Measurements from ENCODE around the gene RNFT2. TPM values are rescaled to one million over a fixed set of nuclear protein-coding genes. Genes with fewer than 3 reads are reported as not detected.

The RNFT2 gene
- total RNA-seq, 1 donor from 2014 or later, result 2.6 TPM

- intact Hi-C loops (cut with DNase I), result no loop called here
- Histone ChIP-seq H3K4me1 (no peaks in the 10 kb centered on the region), H3K36me3 (no peaks in the 10 kb centered on the region), H3K9me3 (no peaks in the 10 kb centered on the region), H3K27me3 (no peaks in the 10 kb centered on the region), H3K4me3 (no peak overlapping the region), H3K27ac (no peak overlapping the region)
- no peak for DNase-seq
- TF ChIP-seq, protein P1, sequence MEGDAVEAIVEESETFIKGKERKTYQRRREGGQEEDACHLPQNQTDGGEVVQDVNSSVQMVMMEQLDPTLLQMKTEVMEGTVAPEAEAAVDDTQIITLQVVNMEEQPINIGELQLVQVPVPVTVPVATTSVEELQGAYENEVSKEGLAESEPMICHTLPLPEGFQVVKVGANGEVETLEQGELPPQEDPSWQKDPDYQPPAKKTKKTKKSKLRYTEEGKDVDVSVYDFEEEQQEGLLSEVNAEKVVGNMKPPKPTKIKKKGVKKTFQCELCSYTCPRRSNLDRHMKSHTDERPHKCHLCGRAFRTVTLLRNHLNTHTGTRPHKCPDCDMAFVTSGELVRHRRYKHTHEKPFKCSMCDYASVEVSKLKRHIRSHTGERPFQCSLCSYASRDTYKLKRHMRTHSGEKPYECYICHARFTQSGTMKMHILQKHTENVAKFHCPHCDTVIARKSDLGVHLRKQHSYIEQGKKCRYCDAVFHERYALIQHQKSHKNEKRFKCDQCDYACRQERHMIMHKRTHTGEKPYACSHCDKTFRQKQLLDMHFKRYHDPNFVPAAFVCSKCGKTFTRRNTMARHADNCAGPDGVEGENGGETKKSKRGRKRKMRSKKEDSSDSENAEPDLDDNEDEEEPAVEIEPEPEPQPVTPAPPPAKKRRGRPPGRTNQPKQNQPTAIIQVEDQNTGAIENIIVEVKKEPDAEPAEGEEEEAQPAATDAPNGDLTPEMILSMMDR (IDR thresholded peaks at IDR 0.05), result no peak
- no peak for ATAC-seq
Measured at GRCh38 chr12:116891019-116891418, 152.9 kb downstream of the RNFT2 start.

- Histone ChIP-seq H3K4me1 (no peaks in the 10 kb centered on the region), H3K36me3 (no peaks in the 10 kb centered on the region), H3K27me3 (no peaks in the 10 kb centered on the region), H3K4me3 (no peak overlapping the region), H3K9me3 (no peaks in the 10 kb centered on the region), H3K27ac (no peak overlapping the region)
- intact Hi-C loops (cut with DNase I), result no loop called here
- TF ChIP-seq, protein P1 (IDR thresholded peaks at IDR 0.05), result no peak
- DNase-seq, result no peak
- ATAC-seq, result no peak
Measured at GRCh38 chr12:116892349-116893140, 154.4 kb downstream of the RNFT2 start.

- no peaks in the 10 kb centered on the region for H3K4me1 ChIP-seq
- no peaks in the 10 kb centered on the region for H3K36me3 ChIP-seq
- intact Hi-C loops (cut with DNase I), result no loop called here
- TF ChIP-seq, protein P1 (IDR thresholded peaks at IDR 0.05), result no peak
- no peak for ATAC-seq
- DNase-seq, result no peak
- no peaks in the 10 kb centered on the region for H3K9me3 ChIP-seq
- no peak overlapping the region for H3K4me3 ChIP-seq
- no peaks in the 10 kb centered on the region for H3K27me3 ChIP-seq
- no peak overlapping the region for H3K27ac ChIP-seq
Measured at GRCh38 chr12:116894913-116895312, 156.8 kb downstream of the RNFT2 start.

DNA sequence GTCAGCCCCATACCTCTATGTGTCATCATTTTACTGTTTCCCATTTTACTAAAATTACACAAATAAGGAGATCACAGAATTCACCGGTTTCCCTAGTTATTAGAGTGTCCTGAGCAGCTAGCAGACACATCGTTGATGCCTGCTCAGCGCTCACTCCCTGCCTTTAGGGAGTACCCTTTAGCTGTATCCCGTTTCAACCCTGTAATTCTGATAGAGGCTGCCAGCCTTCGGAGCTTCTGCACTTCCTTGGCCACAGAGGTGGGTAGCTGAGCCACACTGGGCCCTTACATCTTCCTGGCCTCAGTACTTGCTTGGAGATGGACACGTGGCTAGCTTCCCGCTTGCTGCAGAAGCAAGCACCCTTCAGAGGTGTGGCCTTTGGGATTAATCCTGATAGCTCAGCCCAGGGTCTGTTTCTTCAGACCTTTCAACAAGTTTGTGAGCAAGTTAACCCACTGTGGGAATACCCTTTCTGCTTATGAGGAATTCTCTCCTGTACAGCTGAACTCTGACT, 158.4 kb downstream of the RNFT2 start:
- no peaks in the 10 kb centered on the region for H3K9me3 ChIP-seq
- H3K27me3 ChIP-seq, result no peaks in the 10 kb centered on the region
- intact Hi-C loops (cut with DNase I), result no loop called here
- ATAC-seq (no peak), DNase-seq (no peak)
- H3K36me3 ChIP-seq, result no peaks in the 10 kb centered on the region
- H3K4me1 ChIP-seq, result no peaks in the 10 kb centered on the region
- H3K27ac ChIP-seq, result no peak overlapping the region
- TF ChIP-seq, protein P1 (IDR thresholded peaks at IDR 0.05), result no peak
- H3K4me3 ChIP-seq, result no peak overlapping the region

DNA sequence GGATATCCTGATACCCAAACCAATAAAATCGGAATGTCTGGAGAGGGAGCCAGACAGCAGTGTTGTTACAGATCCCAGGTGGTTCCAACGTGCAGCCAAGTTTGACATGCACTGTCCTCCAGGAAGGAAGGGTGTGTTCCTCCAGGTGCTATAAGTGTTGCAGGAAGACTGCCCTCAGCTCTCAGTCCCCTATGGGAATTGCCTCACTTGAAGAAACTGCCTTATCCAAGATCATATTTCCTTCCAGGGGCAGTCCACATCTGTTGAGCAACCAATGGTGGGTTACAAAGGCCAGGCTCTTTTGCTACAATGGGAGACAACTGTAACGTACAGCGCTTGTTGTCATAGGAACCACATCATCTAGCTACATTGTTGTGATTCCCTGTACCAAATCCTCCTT, 159.4 kb downstream of the RNFT2 start:
- H3K4me3 ChIP-seq, result no peak overlapping the region
- no peaks in the 10 kb centered on the region for H3K27me3 ChIP-seq
- DNase-seq (no peak), ATAC-seq (no peak)
- TF ChIP-seq, protein P1 (IDR thresholded peaks at IDR 0.05), result no peak
- no peaks in the 10 kb centered on the region for H3K4me1 ChIP-seq
- H3K27ac ChIP-seq, result no peak overlapping the region
- no peaks in the 10 kb centered on the region for H3K36me3 ChIP-seq
- intact Hi-C loops (cut with DNase I), result no loop called here
- H3K9me3 ChIP-seq, result no peaks in the 10 kb centered on the region

Measured in upper lobe of right lung (tissue), 1 donor.